ENCODE data around the gene EXD3. TPM values are rescaled to one million over a fixed set of nuclear protein-coding genes. Genes with fewer than 3 reads are reported as not detected.

The EXD3 gene
- total and polyA plus RNA-seq, 9 of the 15 experiments (the other 6 are each of a cell fraction or from before 2014, with no cell fraction given): 0.29 to 12.5 (median 3.9) TPM

DNA sequence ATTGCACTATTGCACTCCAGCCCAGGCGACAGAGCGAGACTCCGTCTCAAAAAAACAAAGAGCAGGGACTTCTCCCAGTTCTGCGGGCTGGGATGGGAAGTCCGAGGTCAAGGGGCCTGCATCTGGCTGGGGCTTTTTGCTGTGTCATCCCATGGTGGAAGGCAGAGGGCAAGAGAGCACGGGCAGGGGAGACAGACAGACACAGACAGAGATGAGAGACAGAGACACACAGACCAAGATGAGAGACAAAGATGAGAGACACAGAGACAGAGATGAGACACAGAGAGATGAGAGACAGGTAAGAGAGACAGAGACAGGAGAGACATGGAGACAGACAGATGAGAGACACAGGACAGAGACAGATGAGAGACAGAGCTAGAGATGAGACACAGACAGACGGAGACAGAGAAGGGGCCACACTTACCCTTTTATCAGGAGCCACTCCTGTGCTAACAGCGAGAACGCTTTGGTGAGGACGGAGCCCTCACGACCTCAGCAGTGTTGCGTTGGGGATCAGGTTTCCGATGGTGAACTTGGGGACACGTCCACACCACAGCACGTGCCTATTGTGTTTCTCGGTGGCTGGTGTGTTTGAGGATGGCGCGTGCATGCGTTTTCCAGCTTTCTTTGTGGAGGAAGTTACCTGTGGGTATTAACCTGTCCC, 154.3 kb downstream of the EXD3 start (continued):
- peak in 1 of 2 experiments; percentile 43; a peak in 1 of 4 replicates for TF ChIP-seq ZNF318 (IDR thresholded peaks at IDR 0.05; ENCODE audit: borderline replicate concordance in 1 of 2, low read depth in 1 of 2)
- no peak for TF ChIP-seq KLF1 (tag; IDR thresholded peaks at IDR 0.05)
- TF ChIP-seq TARDBP (IDR thresholded peaks at IDR 0.05): no peak
- peak; percentile 33 for TF ChIP-seq WHSC1 (IDR thresholded peaks at IDR 0.05; ENCODE audit: low read length)
- no peak for TF ChIP-seq DNMT1 (IDR thresholded peaks at IDR 0.05)
- no peak for TF ChIP-seq SNRNP70 (optimal IDR thresholded peaks at IDR 0.05; ENCODE audit: low read depth, low read length)
- TF ChIP-seq, protein P1, sequence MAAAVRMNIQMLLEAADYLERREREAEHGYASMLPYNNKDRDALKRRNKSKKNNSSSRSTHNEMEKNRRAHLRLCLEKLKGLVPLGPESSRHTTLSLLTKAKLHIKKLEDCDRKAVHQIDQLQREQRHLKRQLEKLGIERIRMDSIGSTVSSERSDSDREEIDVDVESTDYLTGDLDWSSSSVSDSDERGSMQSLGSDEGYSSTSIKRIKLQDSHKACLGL (CRISPR knock-in tag; IDR thresholded peaks at IDR 0.05; ENCODE audit: borderline replicate concordance, poor library complexity, severe bottlenecking): no peak
- TF ChIP-seq ETS1 (conservative IDR thresholded peaks at IDR 0.05; ENCODE audit: control insufficient read depth, low read depth, low read length): 0 out of 2 replicates have a peak, but pooled peaks have one; percentile 18
- TF ChIP-seq ARID4B (CRISPR knock-in tag; IDR thresholded peaks at IDR 0.05): no peak
- peak; percentile 98 for TF ChIP-seq ZNF316 (IDR thresholded peaks at IDR 0.05)
- TF ChIP-seq MEF2A (IDR thresholded peaks at IDR 0.05; ENCODE audit: control insufficient read depth, low read depth, low read length): no peak
- TF ChIP-seq TCF3 (CRISPR knock-in tag; IDR thresholded peaks at IDR 0.05): peak; percentile 33; the same call in 1 of the 2 replicates
- TF ChIP-seq ZNF668 (CRISPR knock-in tag; IDR thresholded peaks at IDR 0.05): no peak
